Stimulated activated naive CD8-positive, alpha-beta T cell treated with anti-CD3 and anti-CD28 coated beads, Interleukin-15, Interleukin-2, amounts not matched to agents 100 ng/mL and 50 ng/mL, for 24 hours (primary cell): Measurements from ENCODE around the gene TNNI2.
A peak's percentile ranks its signal among the peaks of the same experiment; 100 is the strongest.

Experiments used
- H3K27ac Mint-ChIP-seq: one replicate; pipeline ENCODE4 v1.8.0; 2021; ENCODE audit warnings: mild to moderate bottlenecking, mixed read lengths
- H3K27me3 Mint-ChIP-seq: one replicate; pipeline ENCODE4 v1.8.0; 2021; ENCODE audit warnings: mixed read lengths
- H3K36me3 Mint-ChIP-seq: one replicate; pipeline ENCODE4 v1.8.0; 2021; ENCODE audit warnings: low read depth, mixed read lengths
- H3K4me1 Mint-ChIP-seq: one replicate; pipeline ENCODE4 v1.8.0; 2021; ENCODE audit warnings: low read depth, mixed read lengths
- H3K4me3 Mint-ChIP-seq: one replicate; pipeline ENCODE4 v1.8.0; 2021; ENCODE audit warnings: mild to moderate bottlenecking, mixed read lengths
- H3K9me3 Mint-ChIP-seq: one replicate; pipeline ENCODE4 v1.8.0; 2021; ENCODE audit warnings: mixed read lengths

Gene TNNI2

GRCh38 chr11:1855886-1856265 is 17.1 kb downstream of the TNNI2 start:
- Mint-ChIP-seq H3K9me3 (no peaks in the 10 kb centered on the region), H3K4me3 (peak overlapping the region; percentile 43), H3K4me1 (peaks cover 59% of the 10 kb centered on the region), H3K36me3 (peaks cover 7% of the 10 kb centered on the region), H3K27me3 (no peaks in the 10 kb centered on the region), H3K27ac (no peak overlapping the region)

GRCh38 chr11:1856306-1857005 is 17.7 kb downstream of the TNNI2 start:
- no peak overlapping the region for H3K27ac Mint-ChIP-seq
- H3K36me3 Mint-ChIP-seq = peaks cover 7% of the 10 kb centered on the region
- peaks cover 53% of the 10 kb centered on the region for H3K4me1 Mint-ChIP-seq
- no peaks in the 10 kb centered on the region for H3K9me3 Mint-ChIP-seq
- H3K4me3 Mint-ChIP-seq = peak overlapping the region; percentile 43
- H3K27me3 Mint-ChIP-seq = no peaks in the 10 kb centered on the region

GRCh38 chr11:1857064-1857463 is 18.3 kb downstream of the TNNI2 start:
- no peak overlapping the region for H3K4me3 Mint-ChIP-seq
- no peak overlapping the region for H3K27ac Mint-ChIP-seq
- no peaks in the 10 kb centered on the region for H3K9me3 Mint-ChIP-seq
- H3K36me3 Mint-ChIP-seq = peaks cover 7% of the 10 kb centered on the region
- peaks cover 47% of the 10 kb centered on the region for H3K4me1 Mint-ChIP-seq
- no peaks in the 10 kb centered on the region for H3K27me3 Mint-ChIP-seq

- Mint-ChIP-seq H3K9me3 (no peaks in the 10 kb centered on the region), H3K4me1 (peaks cover 36% of the 10 kb centered on the region), H3K4me3 (no peak overlapping the region), H3K27me3 (no peaks in the 10 kb centered on the region), H3K36me3 (peaks cover 3% of the 10 kb centered on the region), H3K27ac (no peak overlapping the region)
These were observed 19.4 kb downstream of the TNNI2 start for GRCh38 chr11:1858154-1858553.

DNA sequence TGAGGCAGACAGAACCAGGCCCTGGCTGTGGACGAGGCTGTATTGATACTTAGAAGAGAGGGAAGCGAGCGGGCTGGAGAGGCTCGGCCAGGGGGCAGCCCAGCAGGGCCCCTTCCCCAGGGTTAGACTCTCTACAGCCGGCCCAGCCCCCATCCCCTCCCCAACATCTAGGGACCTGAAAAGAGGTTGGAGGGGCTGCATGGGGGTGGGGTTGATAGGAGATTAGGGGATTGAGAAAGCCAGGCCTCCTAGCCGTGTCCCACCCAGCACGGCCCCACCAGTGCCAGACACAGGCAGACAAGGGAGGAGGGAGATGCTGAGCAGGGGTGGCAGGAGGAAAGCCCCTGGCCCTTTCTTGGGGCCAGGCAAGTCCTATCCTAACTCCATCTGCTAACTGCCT is 19.8 kb downstream of the TNNI2 start:
- no peaks in the 10 kb centered on the region for H3K9me3 Mint-ChIP-seq
- no peak overlapping the region for H3K27ac Mint-ChIP-seq
- peaks cover 32% of the 10 kb centered on the region for H3K4me1 Mint-ChIP-seq
- H3K4me3 Mint-ChIP-seq = no peak overlapping the region
- peaks cover 3% of the 10 kb centered on the region for H3K36me3 Mint-ChIP-seq
- H3K27me3 Mint-ChIP-seq = no peaks in the 10 kb centered on the region

DNA sequence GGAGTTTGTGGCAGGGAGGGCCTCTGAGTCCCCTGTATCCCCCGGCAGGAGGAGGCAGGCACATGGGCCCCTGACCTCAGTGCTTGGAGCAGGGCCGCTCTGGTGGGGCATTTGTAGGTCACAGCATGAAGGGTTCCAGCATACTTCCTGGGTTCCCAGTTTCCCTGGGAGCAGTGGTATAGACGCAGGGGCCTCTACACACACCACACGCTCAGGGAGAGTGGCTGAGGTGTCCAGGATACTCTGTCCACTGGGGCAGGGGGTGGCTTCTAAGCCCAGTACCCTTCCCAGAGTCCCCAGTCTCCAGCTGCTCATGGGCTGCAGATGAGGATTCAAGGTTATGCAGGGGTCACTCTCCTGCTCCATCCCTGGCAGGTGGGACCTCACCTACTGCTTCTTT is 20.2 kb downstream of the TNNI2 start:
- Mint-ChIP-seq H3K36me3 (peaks cover 3% of the 10 kb centered on the region), H3K4me1 (peaks cover 31% of the 10 kb centered on the region), H3K27ac (no peak overlapping the region), H3K9me3 (no peaks in the 10 kb centered on the region), H3K4me3 (no peak overlapping the region), H3K27me3 (no peaks in the 10 kb centered on the region)

- Mint-ChIP-seq H3K36me3 (peaks cover 3% of the 10 kb centered on the region), H3K27ac (no peak overlapping the region)
These were observed 21.3 kb downstream of the TNNI2 start for GRCh38 chr11:1860108-1860507.

GRCh38 chr11:1861435-1862411 is 22.9 kb downstream of the TNNI2 start:
- H3K4me3 Mint-ChIP-seq = no peak overlapping the region
- no peaks in the 10 kb centered on the region for H3K27me3 Mint-ChIP-seq
- H3K27ac Mint-ChIP-seq = no peak overlapping the region
- no peaks in the 10 kb centered on the region for H3K9me3 Mint-ChIP-seq
- H3K36me3 Mint-ChIP-seq = peaks cover 3% of the 10 kb centered on the region
- peaks cover 22% of the 10 kb centered on the region for H3K4me1 Mint-ChIP-seq

More at GRCh38 chr11:1860108-1860507, 21.3 kb downstream of the TNNI2 start:
- Mint-ChIP-seq H3K4me1 (peaks cover 35% of the 10 kb centered on the region), H3K9me3 (no peaks in the 10 kb centered on the region), H3K27me3 (no peaks in the 10 kb centered on the region), H3K4me3 (no peak overlapping the region)

DNA sequence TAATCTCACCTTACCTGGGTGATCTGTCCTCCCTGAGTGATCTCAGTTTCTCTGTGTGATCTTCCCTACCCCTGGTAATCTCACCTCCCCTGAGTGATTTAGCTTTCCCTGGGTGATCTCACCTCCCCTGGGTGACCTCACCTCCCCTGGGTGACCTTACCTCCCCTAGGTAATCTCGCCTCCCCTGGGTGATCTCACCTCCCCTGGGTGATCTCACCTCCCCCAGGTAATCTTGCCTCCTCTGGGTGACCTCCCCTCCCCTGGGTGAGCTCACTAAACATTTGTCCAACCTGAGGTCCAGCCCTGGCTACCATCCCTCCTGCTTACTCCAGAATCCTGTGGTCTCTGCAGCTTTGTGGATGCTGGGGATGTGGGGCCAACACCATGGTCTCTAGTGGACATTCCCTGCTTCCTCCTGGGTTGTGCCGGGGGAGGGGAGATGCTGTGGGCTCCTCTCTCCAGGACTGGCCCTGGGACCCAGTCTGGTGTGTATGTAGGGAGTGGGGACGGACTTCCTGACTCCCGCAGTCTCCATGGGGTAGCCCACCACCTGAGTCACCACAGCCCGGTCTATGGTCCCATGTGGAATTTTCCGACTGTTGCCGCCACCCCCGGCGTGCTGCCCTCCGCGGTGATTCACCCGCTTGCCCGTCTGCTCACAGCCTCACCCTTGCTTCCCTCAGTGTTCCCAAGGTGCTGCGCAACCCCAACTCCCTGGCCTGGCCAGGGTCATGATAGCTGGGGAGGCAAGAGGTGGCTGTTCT is 24.0 kb downstream of the TNNI2 start:
- H3K27ac Mint-ChIP-seq = no peak overlapping the region
- H3K9me3 Mint-ChIP-seq = no peaks in the 10 kb centered on the region
- H3K36me3 Mint-ChIP-seq = peaks cover 3% of the 10 kb centered on the region
- peaks cover 23% of the 10 kb centered on the region for H3K4me1 Mint-ChIP-seq
- no peak overlapping the region for H3K4me3 Mint-ChIP-seq
- no peaks in the 10 kb centered on the region for H3K27me3 Mint-ChIP-seq

GRCh38 chr11:1863352-1864216 is 24.8 kb downstream of the TNNI2 start:
- no peaks in the 10 kb centered on the region for H3K27me3 Mint-ChIP-seq
- H3K27ac Mint-ChIP-seq = no peak overlapping the region
- H3K9me3 Mint-ChIP-seq = no peaks in the 10 kb centered on the region

DNA sequence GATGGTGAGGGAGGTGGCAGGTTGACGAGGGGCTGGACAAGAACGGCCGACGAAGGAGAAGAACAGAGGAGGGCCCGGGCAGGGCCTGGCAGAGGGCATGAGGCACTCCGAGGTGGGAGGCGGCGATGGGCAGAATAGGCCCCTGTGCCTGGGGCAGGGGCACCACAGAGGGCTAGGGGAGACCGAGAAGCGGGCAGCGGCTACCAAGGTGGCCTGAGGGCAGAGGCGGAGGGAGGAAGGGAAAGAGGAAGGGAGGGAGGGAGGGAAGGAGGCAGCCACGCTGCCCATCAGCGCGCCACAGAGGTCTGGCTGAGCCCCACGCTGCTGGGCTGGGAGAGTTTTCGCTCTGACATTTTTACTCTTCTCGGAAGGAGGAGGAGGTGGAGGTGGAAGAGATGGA is 25.4 kb downstream of the TNNI2 start:
- H3K27ac Mint-ChIP-seq = no peak overlapping the region
- H3K4me3 Mint-ChIP-seq = no peak overlapping the region
- peaks cover 23% of the 10 kb centered on the region for H3K4me1 Mint-ChIP-seq
- peaks cover 2% of the 10 kb centered on the region for H3K36me3 Mint-ChIP-seq
- no peaks in the 10 kb centered on the region for H3K27me3 Mint-ChIP-seq
- H3K9me3 Mint-ChIP-seq = no peaks in the 10 kb centered on the region

More at GRCh38 chr11:1863352-1864216, 24.8 kb downstream of the TNNI2 start:
- Mint-ChIP-seq H3K4me3 (no peak overlapping the region), H3K4me1 (peaks cover 21% of the 10 kb centered on the region), H3K36me3 (peaks cover 3% of the 10 kb centered on the region)

DNA sequence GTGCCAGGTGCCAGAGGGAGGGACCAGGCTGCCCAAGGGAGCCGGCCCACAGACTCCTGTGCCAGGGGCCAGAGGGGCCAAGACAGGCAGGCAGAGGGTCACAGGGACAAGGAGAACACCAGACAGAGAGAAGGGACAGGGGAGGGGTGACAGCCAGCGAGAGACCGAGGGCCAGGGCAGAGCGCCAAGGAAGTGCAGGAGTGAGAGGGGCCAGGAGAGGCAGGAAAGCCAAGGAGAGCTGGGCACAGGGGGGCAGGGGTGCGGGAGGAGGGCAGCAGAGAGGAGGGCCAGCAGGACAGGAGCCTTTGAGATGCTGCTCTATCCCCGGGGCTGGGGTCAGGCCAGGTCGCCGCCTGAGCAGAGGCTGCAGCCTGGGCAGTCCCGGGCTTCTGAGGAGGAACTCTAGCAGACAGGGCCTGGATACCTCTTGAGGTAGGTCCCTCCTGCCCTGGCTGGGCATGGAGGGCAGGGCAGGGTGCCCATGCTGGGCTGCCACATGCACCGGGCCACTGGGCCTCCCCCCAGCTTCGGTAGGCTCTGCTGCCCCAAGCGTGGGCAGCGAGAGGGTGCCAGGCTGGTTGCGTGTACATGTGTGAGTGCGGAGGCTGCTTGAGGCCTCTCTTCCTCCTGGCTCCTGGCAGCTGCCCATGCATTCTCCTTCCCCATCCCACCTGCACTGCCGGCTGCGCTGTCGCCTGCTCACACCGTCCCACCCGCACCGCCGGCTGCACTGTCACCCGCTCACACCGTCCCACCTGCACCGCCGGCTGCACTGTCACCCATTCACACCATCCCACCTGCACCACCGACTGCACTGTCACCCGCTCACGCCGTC is 26.3 kb downstream of the TNNI2 start:
- Mint-ChIP-seq H3K27me3 (no peaks in the 10 kb centered on the region), H3K27ac (no peak overlapping the region), H3K4me1 (peaks cover 31% of the 10 kb centered on the region), H3K9me3 (no peaks in the 10 kb centered on the region), H3K36me3 (no peaks in the 10 kb centered on the region), H3K4me3 (no peak overlapping the region)

GRCh38 chr11:1866226-1866625 is 27.4 kb downstream of the TNNI2 start:
- Mint-ChIP-seq H3K4me3 (no peak overlapping the region), H3K36me3 (no peaks in the 10 kb centered on the region), H3K27ac (no peak overlapping the region), H3K4me1 (peaks cover 43% of the 10 kb centered on the region), H3K9me3 (no peaks in the 10 kb centered on the region), H3K27me3 (no peaks in the 10 kb centered on the region)
